ENCODE data around the gene FOXO1. TPM values are rescaled to one million over a fixed set of nuclear protein-coding genes. Genes with fewer than 3 reads are reported as not detected.
A peak's percentile ranks its signal among the peaks of the same experiment; 100 is the strongest.

The FOXO1 gene
- total and polyA plus RNA-seq, 9 of the 15 experiments (the other 6 are each of a cell fraction or from before 2014, with no cell fraction given): 0.04 to 0.73 (median 0.20) TPM

GRCh38 chr13:40671956-40672764, 5.7 kb upstream of the FOXO1 start (continued):
- TF ChIP-seq ZBTB5 (IDR thresholded peaks at IDR 0.05) (no peak), IRF2 (CRISPR knock-in tag; IDR thresholded peaks at IDR 0.05) (no peak), ZC3H8 (IDR thresholded peaks at IDR 0.05) (no peak), MNT (conservative IDR thresholded peaks at IDR 0.05) (peak; percentile 58 to 69; a peak in 3 of 4 replicates), ZKSCAN1 (IDR thresholded peaks at IDR 0.05; ENCODE audit: low read depth, low read length) (no peak), TEAD1 (CRISPR knock-in tag; IDR thresholded peaks at IDR 0.05) (no peak), ZBTB2 (IDR thresholded peaks at IDR 0.05) (0 out of 2 replicates have a peak, but pooled peaks have one; percentile 34), MTA3 (IDR thresholded peaks at IDR 0.05; ENCODE audit: borderline replicate concordance) (no peak), ARID4B (CRISPR knock-in tag; IDR thresholded peaks at IDR 0.05) (no peak), LEF1 (IDR thresholded peaks at IDR 0.05) (0 out of 2 replicates have a peak, but pooled peaks have one; percentile 36), CHD2 (IDR thresholded peaks at IDR 0.05; ENCODE audit: low read depth, low read length) (no peak), RBFOX2 (IDR thresholded peaks at IDR 0.05; ENCODE audit: low read depth, low read length) (no peak), MEIS2 (IDR thresholded peaks at IDR 0.05; ENCODE audit: partially characterized antibody) (peak; percentile 61), BCL6 (CRISPR knock-in tag; IDR thresholded peaks at IDR 0.05) (no peak), ZNF696 (CRISPR knock-in tag; conservative IDR thresholded peaks at IDR 0.05) (no peak), ZFP36 (IDR thresholded peaks at IDR 0.05; ENCODE audit: low read depth, low read length, partially characterized antibody) (no peak), HDAC3 (IDR thresholded peaks at IDR 0.05; ENCODE audit: borderline replicate concordance, partially characterized antibody) (peak; percentile 58), ARID1B (IDR thresholded peaks at IDR 0.05) (peak; percentile 91), XRCC4 (IDR thresholded peaks at IDR 0.05; ENCODE audit: extremely low read depth, insufficient read depth, insufficient read length) (no peak), RUNX1 (IDR thresholded peaks at IDR 0.05; ENCODE audit: low read depth) (no peak)
